CD8-positive, alpha-beta memory T cell (primary cell): ENCODE data around the gene NOL4L. TPM values are rescaled to one million over a fixed set of nuclear protein-coding genes. Genes with fewer than 3 reads are reported as not detected.

Source experiments
- CTCF ChIA-PET: fragments of 350-600 bp; sonication (Branson Sonifier 250); formaldehyde crosslinking; loops from one replicate; lab custom pipeline; 2021; ENCODE audit warnings: antibody characterized with exemption; lab: Charles Lee
- POLR2A ChIA-PET: fragments of 350-600 bp; sonication (Branson Sonifier 250); formaldehyde crosslinking; loops from one replicate; lab custom pipeline; 2021; ENCODE audit warnings: antibody characterized with exemption; lab: Charles Lee
- DNase-seq, 5 donors: peaks; one replicate each; pipeline versions ENCODE4 v3.0.0 to v3.0.0-alpha.2; 2020 to 2022; ENCODE audit warnings: mixed read lengths in 1 of 5
- H3K27ac ChIP-seq: one replicate; pipeline ENCODE4 v1.7.0; 2013; ENCODE audit warnings: low read depth, mild to moderate bottlenecking, low read length, moderate library complexity
- H3K27me3 ChIP-seq: 2 replicates; pipeline ENCODE4 v1.7.0; 2013; ENCODE audit warnings: low read length, mild to moderate bottlenecking; ENCODE audit not compliant: insufficient read depth, poor library complexity, severe bottlenecking
- H3K36me3 ChIP-seq: 2 replicates; pipeline ENCODE4 v1.7.0; 2013; ENCODE audit warnings: mild to moderate bottlenecking, low read length, moderate library complexity; ENCODE audit not compliant: insufficient read depth
- H3K4me1 ChIP-seq: 2 replicates; pipeline ENCODE4 v1.7.0; 2013; ENCODE audit warnings: mild to moderate bottlenecking, low read length, moderate library complexity; ENCODE audit not compliant: insufficient read depth
- H3K4me3 ChIP-seq: 2 replicates; pipeline ENCODE4 v1.7.0; 2013; ENCODE audit warnings: mild to moderate bottlenecking, low read length
- H3K9me3 ChIP-seq: 2 replicates; pipeline ENCODE4 v1.7.0; 2013; ENCODE audit warnings: mild to moderate bottlenecking, low read length
- H3K27ac Mint-ChIP-seq, 8 donors: one replicate each; pipeline ENCODE4 v1.8.0; 2020 to 2021; ENCODE audit warnings: mixed read lengths in 8 of 8, mild to moderate bottlenecking in 6 of 8, inconsistent platforms in 3 of 8, moderate library complexity in 3 of 8
- H3K27me3 Mint-ChIP-seq, 2 donors: one replicate each; pipeline ENCODE4 v1.8.0; 2020 to 2021; ENCODE audit warnings: mixed read lengths in 2 of 2, mild to moderate bottlenecking in 1 of 2, moderate library complexity in 1 of 2
- H3K36me3 Mint-ChIP-seq, 3 donors: one replicate each; pipeline ENCODE4 v1.8.0; 2020 to 2021; ENCODE audit warnings: mixed read lengths in 3 of 3, inconsistent platforms in 1 of 3, mild to moderate bottlenecking in 1 of 3
- H3K4me1 Mint-ChIP-seq, 3 donors: one replicate each; pipeline ENCODE4 v1.8.0; 2020 to 2021; ENCODE audit warnings: mixed read lengths in 3 of 3, inconsistent platforms in 1 of 3, mild to moderate bottlenecking in 1 of 3
- H3K4me3 Mint-ChIP-seq, 7 donors: one replicate each; pipeline ENCODE4 v1.8.0; 2020 to 2021; ENCODE audit warnings: mixed read lengths in 7 of 7, mild to moderate bottlenecking in 6 of 7, moderate library complexity in 4 of 7, inconsistent platforms in 2 of 7
- H3K9me3 Mint-ChIP-seq, 5 donors: one replicate each; pipeline ENCODE4 v1.8.0; 2020 to 2022; ENCODE audit warnings: mixed read lengths in 5 of 5, mild to moderate bottlenecking in 3 of 5, moderate library complexity in 2 of 5, inconsistent platforms in 1 of 5
- polyA plus RNA-seq: library from polyadenylated mRNA; unstranded; fragments of 300-500 nt; fragmentation: Illumina TruSeq; gene quantifications from one replicate; pipeline ENCODE4 v1.2.3, GENCODE V29; 2021
- total RNA-seq, 2 experiments: library from RNA; stranded (reverse); gene quantifications; one replicate each; pipeline ENCODE4 v1.2.3, GENCODE V29; 2021

NOL4L gene
- total and polyA plus RNA-seq, 3 experiments from 2014 or later, result 15.4 to 19.8 (median 15.8) TPM

GRCh38 chr20:32559753-32560380 is 25.3 kb downstream of the NOL4L start:
- peak overlapping the region in 7 of 8 donors; percentile 59 to 96 (median 76) for H3K27ac Mint-ChIP-seq

GRCh38 chr20:32559205-32559752 is 25.9 kb downstream of the NOL4L start:
- Mint-ChIP-seq H3K9me3 (no peaks in the 10 kb centered on the region), H3K27ac (peak overlapping the region; percentile 28 to 83 (median 70)), H3K27me3 (no peaks in the 10 kb centered on the region), H3K4me3 (peak overlapping the region in 1 of 7 donors; percentile 52), H3K4me1 (peaks cover 50 to 81% (median 69%) of the 10 kb centered on the region in 3 donors), H3K36me3 (peaks cover 0 to 16% (median 3%) of the 10 kb centered on the region in 3 donors)
- peaks cover 49% of the 10 kb centered on the region for H3K4me1 ChIP-seq
- no peak overlapping the region for H3K27ac ChIP-seq
- no peaks in the 10 kb centered on the region for H3K27me3 ChIP-seq
- H3K36me3 ChIP-seq, result no peaks in the 10 kb centered on the region
- no peak overlapping the region for H3K4me3 ChIP-seq
- DNase-seq, result no peak
- ChIA-PET POLR2A (no interaction called here), CTCF (interaction anchor here (1.1 to 1.9 kb wide), 3 partner anchors 19 to 37 kb away, joined by 3 to 5 read pairs (median 4); no protein-coding TSS in a partner anchor)
- H3K9me3 ChIP-seq, result no peaks in the 10 kb centered on the region

More at GRCh38 chr20:32559753-32560380, 25.3 kb downstream of the NOL4L start:
- peak overlapping the region in 2 of 7 donors; percentile 67 to 71 for H3K4me3 Mint-ChIP-seq
- no peak for DNase-seq
- H3K36me3 Mint-ChIP-seq, result peaks cover 0 to 20% (median 3%) of the 10 kb centered on the region in 3 donors
- Histone ChIP-seq H3K27me3 (no peaks in the 10 kb centered on the region), H3K27ac (no peak overlapping the region), H3K4me3 (no peak overlapping the region), H3K9me3 (no peaks in the 10 kb centered on the region), H3K4me1 (peaks cover 43% of the 10 kb centered on the region), H3K36me3 (no peaks in the 10 kb centered on the region)
- no peaks in the 10 kb centered on the region for H3K27me3 Mint-ChIP-seq
- H3K9me3 Mint-ChIP-seq, result no peaks in the 10 kb centered on the region
- ChIA-PET CTCF (interaction anchor here (0.8 to 1.9 kb wide), 4 partner anchors 20 to 38 kb away, joined by 3 to 5 read pairs (median 4); no protein-coding TSS in a partner anchor), POLR2A (no interaction called here)
- H3K4me1 Mint-ChIP-seq, result peaks cover 46 to 80% (median 63%) of the 10 kb centered on the region in 3 donors

GRCh38 chr20:32558526-32558925 is 26.6 kb downstream of the NOL4L start:
- Mint-ChIP-seq H3K4me3 (no peak overlapping the region), H3K27me3 (no peaks in the 10 kb centered on the region), H3K36me3 (peaks cover 0 to 16% (median 3%) of the 10 kb centered on the region in 3 donors), H3K4me1 (peaks cover 54 to 85% (median 74%) of the 10 kb centered on the region in 3 donors), H3K27ac (peak overlapping the region in 2 of 8 donors; percentile 21 to 83), H3K9me3 (no peaks in the 10 kb centered on the region)
- CTCF ChIA-PET, result interaction anchor here (1.4 to 1.9 kb wide), 2 partner anchors 19 to 37 kb away, joined by 4 to 5 read pairs; no protein-coding TSS in a partner anchor
- DNase-seq, result no peak
- Histone ChIP-seq H3K36me3 (no peaks in the 10 kb centered on the region), H3K4me3 (no peak overlapping the region), H3K27me3 (no peaks in the 10 kb centered on the region), H3K4me1 (peaks cover 57% of the 10 kb centered on the region), H3K27ac (no peak overlapping the region), H3K9me3 (no peaks in the 10 kb centered on the region)
- POLR2A ChIA-PET, result no interaction called here

GRCh38 chr20:32557319-32557718 is 27.8 kb downstream of the NOL4L start:
- H3K4me1 Mint-ChIP-seq, result peaks cover 57 to 89% (median 77%) of the 10 kb centered on the region in 3 donors
- H3K9me3 ChIP-seq, result no peaks in the 10 kb centered on the region
- ChIA-PET POLR2A (no interaction called here), CTCF (interaction anchor here (1.3 to 3.9 kb wide), 2 partner anchors 29 to 36 kb away, joined by 3 to 20 read pairs; no protein-coding TSS in a partner anchor)
- no peaks in the 10 kb centered on the region for H3K27me3 Mint-ChIP-seq
- H3K4me3 ChIP-seq, result no peak overlapping the region
- H3K27ac ChIP-seq, result no peak overlapping the region
- no peaks in the 10 kb centered on the region for H3K27me3 ChIP-seq
- H3K4me1 ChIP-seq, result peaks cover 61% of the 10 kb centered on the region
- H3K9me3 Mint-ChIP-seq, result no peaks in the 10 kb centered on the region
- peaks cover 0 to 16% (median 2%) of the 10 kb centered on the region in 3 donors for H3K36me3 Mint-ChIP-seq
- H3K27ac Mint-ChIP-seq, result peak overlapping the region in 4 of 8 donors; percentile 19 to 50 (median 30)
- no peak for DNase-seq
- no peak overlapping the region for H3K4me3 Mint-ChIP-seq
- H3K36me3 ChIP-seq, result no peaks in the 10 kb centered on the region

- Mint-ChIP-seq H3K27ac (peak overlapping the region in 6 of 8 donors; percentile 19 to 92 (median 67)), H3K27me3 (no peaks in the 10 kb centered on the region)
- POLR2A ChIA-PET, result interaction anchor here (0.6 kb wide), 1 partner anchor 17 kb away, joined by 5 read pairs; no protein-coding TSS in a partner anchor
These were observed 28.6 kb downstream of the NOL4L start for GRCh38 chr20:32556312-32557184.

GRCh38 chr20:32555584-32555983 is 29.5 kb downstream of the NOL4L start:
- Mint-ChIP-seq H3K27ac (peak overlapping the region in 5 of 8 donors; percentile 65 to 92 (median 80)), H3K9me3 (no peaks in the 10 kb centered on the region), H3K27me3 (no peaks in the 10 kb centered on the region), H3K4me1 (peaks cover 48 to 79% (median 66%) of the 10 kb centered on the region in 3 donors), H3K36me3 (peaks cover 0 to 16% (median 2%) of the 10 kb centered on the region in 3 donors), H3K4me3 (no peak overlapping the region)
- Histone ChIP-seq H3K27me3 (no peaks in the 10 kb centered on the region), H3K9me3 (no peaks in the 10 kb centered on the region), H3K27ac (no peak overlapping the region), H3K36me3 (no peaks in the 10 kb centered on the region), H3K4me3 (no peak overlapping the region), H3K4me1 (peaks cover 43% of the 10 kb centered on the region)
- ChIA-PET CTCF (interaction anchor here (1.5 to 3.9 kb wide), 2 partner anchors 25 to 34 kb away, joined by 3 to 20 read pairs; no protein-coding TSS in a partner anchor), POLR2A (interaction anchor here (0.6 kb wide), 1 partner anchor 18 kb away, joined by 5 read pairs; no protein-coding TSS in a partner anchor)
- no peak for DNase-seq

More at GRCh38 chr20:32556312-32557184, 28.6 kb downstream of the NOL4L start:
- Mint-ChIP-seq H3K4me3 (no peak overlapping the region), H3K9me3 (no peaks in the 10 kb centered on the region), H3K36me3 (peaks cover 0 to 16% (median 2%) of the 10 kb centered on the region in 3 donors), H3K4me1 (peaks cover 51 to 85% (median 70%) of the 10 kb centered on the region in 3 donors)
- Histone ChIP-seq H3K36me3 (no peaks in the 10 kb centered on the region), H3K4me1 (peaks cover 53% of the 10 kb centered on the region), H3K9me3 (no peaks in the 10 kb centered on the region), H3K27ac (no peak overlapping the region), H3K27me3 (no peaks in the 10 kb centered on the region), H3K4me3 (no peak overlapping the region)
- DNase-seq, result no peak
- CTCF ChIA-PET, result interaction anchor here (0.9 to 3.9 kb wide), 3 partner anchors 15 to 35 kb away, joined by 3 to 20 read pairs (median 3); no protein-coding TSS in a partner anchor

GRCh38 chr20:32554965-32555289 is 30.2 kb downstream of the NOL4L start:
- H3K27me3 ChIP-seq, result no peaks in the 10 kb centered on the region
- no peak for DNase-seq
- H3K9me3 ChIP-seq, result no peaks in the 10 kb centered on the region
- Mint-ChIP-seq H3K4me1 (peaks cover 42 to 74% (median 62%) of the 10 kb centered on the region in 3 donors), H3K27me3 (no peaks in the 10 kb centered on the region), H3K36me3 (peaks cover 0 to 16% (median 2%) of the 10 kb centered on the region in 3 donors), H3K4me3 (peak overlapping the region in 1 of 7 donors; percentile 37), H3K9me3 (no peaks in the 10 kb centered on the region), H3K27ac (peak overlapping the region; percentile 65 to 98 (median 84))
- no peak overlapping the region for H3K27ac ChIP-seq
- H3K4me3 ChIP-seq, result no peak overlapping the region
- H3K36me3 ChIP-seq, result no peaks in the 10 kb centered on the region
- H3K4me1 ChIP-seq, result peaks cover 37% of the 10 kb centered on the region
- ChIA-PET CTCF (interaction anchor here (1.5 to 3.9 kb wide), 2 partner anchors 26 to 33 kb away, joined by 3 to 20 read pairs; no protein-coding TSS in a partner anchor), POLR2A (interaction anchor here (1.0 kb wide), 1 partner anchor 19 kb away, joined by 3 read pairs; no protein-coding TSS in a partner anchor)
